KBM-7 (cell line): ENCODE data around the gene CHN2.

Source experiments
- DNase-seq: peaks from one replicate; pipeline ENCODE4 v3.0.0-alpha.2; 2015
- in situ Hi-C: fragments of 300-500 bp; cut with MboI; formaldehyde crosslinking; loops from 2 replicates; pipeline ENCODE4 v1.14.3; 2020; ENCODE audit warnings: low sequenced_read_pairs, low pct_unique_long_range_greater_than_20kb, mixed read lengths

The CHN2 gene

DNA sequence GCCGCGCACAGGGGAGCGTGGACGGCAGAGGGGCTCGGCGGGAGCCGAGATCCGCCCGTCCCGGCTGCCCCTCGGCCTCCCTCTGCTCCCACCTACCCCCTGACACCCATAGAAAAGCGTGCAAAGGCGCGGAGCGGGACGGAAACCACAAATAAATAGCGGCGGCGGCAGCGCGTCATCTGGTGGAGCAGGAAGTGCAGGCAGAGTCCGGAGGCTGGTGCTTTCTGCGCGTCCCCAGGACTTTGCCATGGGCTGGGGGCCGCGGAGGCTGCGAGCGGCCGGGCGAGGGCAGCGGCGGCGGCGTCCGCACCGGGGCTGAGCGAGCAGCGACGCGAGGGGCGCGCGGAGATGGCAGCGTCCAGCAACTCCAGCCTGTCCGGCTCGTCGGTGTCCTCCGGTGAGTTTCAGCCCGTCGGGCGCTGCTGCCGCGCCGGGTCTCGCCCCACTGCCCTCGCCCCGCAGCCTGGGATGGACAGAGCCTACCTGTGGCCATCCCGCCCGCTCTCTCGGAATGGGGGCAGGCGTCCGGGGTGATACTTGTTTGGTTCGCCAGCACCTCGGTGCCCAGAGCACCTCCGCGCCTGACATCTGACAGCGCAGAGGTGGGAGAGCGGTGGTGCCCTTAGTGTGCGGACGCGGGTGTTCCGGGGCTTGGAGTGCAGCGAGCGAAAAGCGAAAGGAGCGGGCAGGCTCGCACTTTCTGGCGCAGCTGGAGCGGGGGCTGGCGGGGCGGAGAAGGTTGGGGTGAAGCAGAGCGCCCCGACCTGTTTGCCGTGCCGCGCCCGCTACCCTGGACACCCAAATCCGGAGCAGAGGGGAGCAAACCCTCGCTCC, at the start of gene CHN2:
Gene CHN2, plus strand, starts transcription at position 182 of the 834 bp plus-strand sequence.
- in situ Hi-C loops = no loop called here
- peak; percentile 30 for DNase-seq

DNA sequence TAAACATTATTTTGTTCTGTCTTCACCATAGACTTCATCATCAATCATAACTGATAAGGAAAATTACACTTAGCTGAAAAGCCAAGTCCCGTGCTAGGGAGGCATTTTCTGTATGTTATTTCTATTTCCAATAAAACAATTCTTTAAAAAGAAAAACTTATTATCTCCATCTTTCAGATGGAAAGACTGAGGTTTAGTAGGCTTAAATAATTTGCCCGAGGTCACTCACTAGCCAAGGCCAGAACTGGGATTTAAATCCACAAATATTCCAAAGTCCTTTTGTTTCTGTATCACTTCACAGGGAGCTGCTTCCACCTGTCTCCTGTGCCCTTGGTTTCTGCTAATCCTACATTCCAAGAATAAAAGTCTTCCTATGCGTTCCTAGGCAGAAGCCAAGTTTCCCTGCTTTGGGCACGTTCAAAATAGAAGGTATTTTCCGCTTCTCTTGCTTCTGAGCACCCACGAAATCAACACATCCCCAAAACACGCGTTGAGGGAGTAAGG, 49.0 kb upstream of the CHN2 start:
- in situ Hi-C loops = no loop called here
- no peak for DNase-seq

DNA sequence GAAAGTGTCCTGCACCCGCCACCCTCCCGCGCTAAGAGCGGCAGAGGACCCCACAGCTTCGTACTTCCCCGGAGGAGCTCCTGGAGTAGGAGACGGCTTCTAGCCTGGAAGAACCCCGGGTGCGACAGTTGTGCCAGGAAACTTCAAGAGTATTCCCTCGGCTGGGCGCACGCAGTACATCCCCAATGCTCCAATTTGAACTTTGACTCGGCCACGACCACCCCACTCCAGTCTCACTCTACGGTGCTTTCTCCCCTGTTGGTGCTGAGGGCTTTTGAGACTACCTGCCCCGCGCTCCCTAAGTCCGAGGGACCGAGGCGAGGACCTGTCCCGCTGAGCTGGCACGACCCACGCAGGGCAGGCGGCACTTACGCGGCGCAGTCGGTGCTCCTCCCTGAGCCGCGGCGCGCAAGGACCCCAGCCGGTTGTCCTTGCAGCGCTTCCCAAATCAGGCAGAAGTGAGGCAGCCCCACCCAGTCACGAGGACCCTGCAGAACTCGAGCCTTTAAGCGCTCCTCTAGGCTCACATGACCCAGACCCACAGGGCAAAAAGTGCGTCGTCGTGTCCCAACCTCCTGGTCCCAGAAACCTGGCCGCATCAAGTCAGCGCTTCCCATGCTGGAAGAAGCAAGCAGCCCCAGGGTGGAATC, 48.4 kb upstream of the CHN2 start, which contains the start of gene CPVL:
Gene CPVL, minus strand, starts transcription at position 481 of the 650 bp plus-strand sequence. CDS start 25,476 bp downstream, outside the sequence.
- in situ Hi-C loops = no loop called here
- DNase-seq = no peak

DNA sequence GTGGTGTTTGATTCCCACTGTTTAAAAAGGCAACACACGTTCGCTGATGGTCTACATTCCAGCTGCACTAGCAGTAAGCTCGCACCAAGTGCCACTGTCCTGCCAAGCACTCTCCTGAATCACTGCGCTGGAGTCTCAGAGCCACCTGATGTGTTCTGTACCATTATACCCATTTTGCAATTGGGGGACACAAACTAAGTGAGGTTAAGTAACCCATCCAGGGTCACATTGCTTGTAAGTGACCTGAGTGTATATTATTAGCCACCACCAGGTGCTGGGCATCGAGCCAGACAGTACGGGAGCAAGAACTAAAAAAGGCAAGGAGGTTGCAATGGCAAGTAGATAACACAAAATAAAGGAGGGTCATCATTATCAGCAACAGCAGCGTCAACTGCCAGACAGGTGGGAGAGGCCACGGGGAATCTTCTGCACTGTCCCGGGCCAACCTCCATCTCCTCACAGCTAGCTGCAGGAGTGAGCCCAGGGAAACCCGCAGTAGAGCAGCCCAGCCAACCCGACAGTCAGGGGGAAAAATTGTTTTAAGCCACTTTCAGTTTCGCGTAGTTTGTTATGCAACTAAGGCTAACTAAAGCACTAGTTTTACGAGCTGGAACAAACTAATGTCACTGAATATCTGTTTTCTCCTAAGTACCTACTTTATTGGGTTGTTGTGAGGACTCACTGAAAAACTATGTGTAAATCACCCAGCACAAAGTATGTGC, 47.5 kb upstream of the CHN2 start:
- DNase-seq = no peak
- in situ Hi-C loops = no loop called here

GRCh38 chr7:29147821-29148220, 46.8 kb upstream of the CHN2 start:
- in situ Hi-C loops = no loop called here
- no peak for DNase-seq

GRCh38 chr7:29149036-29149435, 45.5 kb upstream of the CHN2 start:
- no peak for DNase-seq
- in situ Hi-C loops = no loop called here

- in situ Hi-C loops = no loop called here
- DNase-seq = no peak
Measured at GRCh38 chr7:29150856-29151255, 43.7 kb upstream of the CHN2 start.

GRCh38 chr7:29154076-29154475, 40.5 kb upstream of the CHN2 start:
- DNase-seq = no peak
- in situ Hi-C loops = no loop called here

- no peak for DNase-seq
- in situ Hi-C loops = no loop called here
Measured at GRCh38 chr7:29156907-29157452, 37.6 kb upstream of the CHN2 start.

GRCh38 chr7:29158795-29159423, 35.7 kb upstream of the CHN2 start:
- no peak for DNase-seq
- in situ Hi-C loops = no loop called here

- in situ Hi-C loops = no loop called here
- no peak for DNase-seq
Measured at GRCh38 chr7:29160080-29160479, 34.5 kb upstream of the CHN2 start.

DNA sequence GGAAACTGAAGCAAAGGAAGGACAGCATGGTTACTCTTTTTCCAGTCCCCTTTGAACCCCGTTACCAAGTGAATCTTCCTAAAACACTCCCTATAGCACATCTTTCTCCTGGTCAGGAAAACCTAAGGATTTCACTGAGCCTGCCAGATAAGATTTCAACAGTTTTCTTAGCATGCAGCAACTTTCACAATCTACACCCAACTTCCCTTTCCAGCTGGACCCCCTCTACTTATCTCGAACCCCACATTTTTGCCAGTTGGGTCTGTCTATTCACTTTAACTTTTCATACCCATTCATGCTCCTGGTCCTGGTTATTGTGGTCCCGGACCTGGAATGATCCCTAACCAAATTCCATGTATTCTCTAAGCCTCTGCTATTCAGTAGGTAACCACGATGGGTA, 33.3 kb upstream of the CHN2 start:
- no peak for DNase-seq
- in situ Hi-C loops = no loop called here

DNA sequence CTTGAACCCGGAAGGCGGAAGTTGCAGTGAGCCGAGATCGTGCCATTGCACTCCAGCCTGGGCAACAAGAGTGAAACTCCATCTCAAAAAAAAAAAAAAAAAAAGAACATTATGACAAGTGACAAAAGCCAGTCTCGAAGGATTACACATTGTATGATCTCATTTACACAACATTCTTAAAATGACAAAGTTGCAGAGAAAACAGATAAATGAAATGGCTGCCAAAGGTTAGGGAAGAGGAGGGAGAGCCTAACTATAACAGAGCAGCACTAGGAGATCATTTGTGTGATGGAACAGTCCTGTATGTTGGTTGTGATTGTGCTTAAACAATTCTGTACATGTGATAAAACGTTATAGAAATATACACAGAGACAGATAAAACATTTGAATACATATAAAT, 32.0 kb upstream of the CHN2 start:
- no peak for DNase-seq
- in situ Hi-C loops = no loop called here

DNA sequence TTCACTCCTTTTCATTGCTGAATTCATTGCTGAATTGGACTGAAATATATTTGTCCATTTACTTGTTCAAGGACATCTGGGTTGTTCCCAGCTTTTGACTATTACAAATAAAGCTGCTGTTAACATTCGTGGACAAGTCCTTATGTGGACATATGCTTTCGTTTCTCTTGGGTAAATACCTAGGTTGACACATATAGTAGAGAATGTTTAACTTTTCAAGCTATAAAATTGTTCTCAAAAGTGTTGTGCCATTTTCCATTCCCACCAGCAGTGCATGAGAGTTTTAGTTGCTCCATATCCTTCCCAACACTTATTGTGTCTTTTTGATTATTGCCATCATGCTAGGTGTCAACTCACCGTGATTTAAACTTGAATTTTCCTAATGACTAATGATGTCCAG, 30.7 kb upstream of the CHN2 start:
- in situ Hi-C loops = no loop called here
- no peak for DNase-seq

GRCh38 chr7:29167721-29168120, 26.9 kb upstream of the CHN2 start:
- DNase-seq = no peak
- in situ Hi-C loops = no loop called here

DNA sequence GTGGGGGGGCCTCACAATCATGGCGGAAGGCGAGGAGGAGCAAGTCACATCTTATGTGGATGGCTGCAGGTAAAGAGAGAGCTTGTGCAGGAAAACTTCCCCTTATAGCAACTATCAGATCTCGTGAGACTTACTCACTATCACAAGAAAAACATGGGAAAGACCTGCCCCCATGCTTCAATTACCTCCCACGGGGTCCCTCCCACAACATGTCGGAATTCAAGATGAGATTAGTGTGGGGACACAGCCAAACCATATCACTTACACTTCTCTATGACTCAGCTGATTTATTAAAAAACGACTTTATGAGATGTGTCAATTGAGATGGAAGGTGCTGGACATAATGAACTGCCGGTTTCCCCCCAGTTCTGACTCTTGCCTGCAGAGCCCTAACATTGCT, 23.8 kb upstream of the CHN2 start:
- in situ Hi-C loops = no loop called here
- no peak for DNase-seq

DNA sequence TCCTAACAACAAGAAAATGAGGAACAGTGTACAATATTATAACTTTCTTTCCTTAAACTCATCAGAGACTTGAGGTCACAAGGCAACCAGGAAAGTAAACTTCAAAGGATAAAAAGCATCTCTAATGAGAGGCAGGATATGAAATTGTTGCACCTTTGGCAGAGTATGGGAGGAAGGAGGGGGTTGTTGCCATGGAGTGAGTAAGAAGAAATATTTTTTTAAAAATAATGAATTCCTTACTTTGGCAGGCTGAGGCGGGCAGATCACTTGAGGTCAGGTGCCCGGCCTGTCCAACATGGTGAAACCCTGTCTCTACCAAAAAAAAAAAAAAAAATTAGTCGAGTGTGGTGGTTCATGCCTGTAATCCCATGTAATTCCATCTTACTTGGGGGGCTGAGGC, 21.1 kb upstream of the CHN2 start:
- DNase-seq = no peak
- in situ Hi-C loops = no loop called here

- DNase-seq = peak; percentile 10
- in situ Hi-C loops = no loop called here
Measured at GRCh38 chr7:29177963-29178600, 16.5 kb upstream of the CHN2 start.

DNA sequence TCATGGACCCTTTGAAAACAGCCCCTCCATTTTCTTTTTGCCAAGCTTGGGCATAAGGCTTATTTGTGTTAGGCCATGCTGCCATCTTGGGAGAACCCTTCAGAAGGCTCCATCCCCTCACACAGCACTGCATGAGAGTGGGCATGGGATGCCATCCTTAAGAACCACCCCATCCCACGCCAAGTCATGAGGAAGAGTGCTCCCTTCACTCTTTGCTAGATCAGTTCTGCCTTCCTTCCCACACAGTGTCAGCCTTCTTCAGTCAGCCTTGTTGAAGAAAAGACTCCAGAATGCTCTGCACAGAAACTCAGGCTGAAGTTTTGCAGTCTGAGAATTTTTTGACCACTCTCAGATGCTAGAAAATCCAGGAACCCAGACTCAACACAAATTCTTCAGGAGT, 15.5 kb upstream of the CHN2 start:
- in situ Hi-C loops = no loop called here
- DNase-seq = no peak
